GM18508 (cell line): ENCODE data around the gene ATRNL1.

Experiments
- ATAC-seq: cut with Tn5 transposase; IDR thresholded peaks from one replicate; pipeline ENCODE4 v1.9.1; 2021; ENCODE audit warnings: moderate number of reproducible peaks; ENCODE audit not compliant: insufficient read depth, unreplicated experiment

The ATRNL1 gene

GRCh38 chr10:115861455-115861854 is 768.3 kb downstream of the ATRNL1 start:
- ATAC-seq, result no peak

- ATAC-seq, result no peak
These were observed 768.7 kb downstream of the ATRNL1 start for GRCh38 chr10:115861864-115862263.

- ATAC-seq, result no peak
These were observed 773.0 kb downstream of the ATRNL1 start for GRCh38 chr10:115866174-115866573.

- no peak for ATAC-seq
These were observed 773.5 kb downstream of the ATRNL1 start for GRCh38 chr10:115866691-115867090.

- no peak for ATAC-seq
These were observed 774.1 kb downstream of the ATRNL1 start for GRCh38 chr10:115867305-115867704.

- ATAC-seq, result no peak
These were observed 778.7 kb downstream of the ATRNL1 start for GRCh38 chr10:115871855-115872254.

GRCh38 chr10:115875172-115875571 is 782.0 kb downstream of the ATRNL1 start:
- no peak for ATAC-seq

GRCh38 chr10:115879372-115880089 is 786.4 kb downstream of the ATRNL1 start:
- ATAC-seq, result peak; percentile 69

GRCh38 chr10:115882021-115882420 is 788.9 kb downstream of the ATRNL1 start:
- no peak for ATAC-seq

GRCh38 chr10:115883372-115883771 is 790.2 kb downstream of the ATRNL1 start:
- ATAC-seq, result no peak

- ATAC-seq, result no peak
These were observed 791.2 kb downstream of the ATRNL1 start for GRCh38 chr10:115884331-115884730.

GRCh38 chr10:115895166-115895565 is 802.0 kb downstream of the ATRNL1 start:
- ATAC-seq, result no peak

- no peak for ATAC-seq
These were observed 805.1 kb downstream of the ATRNL1 start for GRCh38 chr10:115898242-115898641.

- no peak for ATAC-seq
These were observed 809.4 kb downstream of the ATRNL1 start for GRCh38 chr10:115902596-115902995.

- ATAC-seq, result no peak
These were observed 810.0 kb downstream of the ATRNL1 start for GRCh38 chr10:115903207-115903606.

GRCh38 chr10:115903845-115904244 is 810.7 kb downstream of the ATRNL1 start:
- ATAC-seq, result no peak

- no peak for ATAC-seq
These were observed 815.9 kb downstream of the ATRNL1 start for GRCh38 chr10:115909037-115909436.

- ATAC-seq, result no peak
These were observed 817.0 kb downstream of the ATRNL1 start for GRCh38 chr10:115909962-115910731.

GRCh38 chr10:115914475-115914874 is 821.3 kb downstream of the ATRNL1 start:
- ATAC-seq, result no peak

GRCh38 chr10:115915429-115915828 is 822.3 kb downstream of the ATRNL1 start:
- ATAC-seq, result no peak

- ATAC-seq, result no peak
These were observed 825.6 kb downstream of the ATRNL1 start for GRCh38 chr10:115918812-115919211.

GRCh38 chr10:115921795-115922194 is 828.6 kb downstream of the ATRNL1 start:
- ATAC-seq, result no peak
